ENCODE results near the gene MOGAT3.
"Not testable (repeated sequence)": the region's sequence is repeated elsewhere in the genome, so short reads cannot be mapped to it uniquely, and the experiment has no call there.

MOGAT3 gene

GRCh38 chr7:101203740-101204738 lies 3.2 kb upstream of the MOGAT3 start:
- DNase-seq (ENCODE audit: low read depth) = not testable (repeated sequence)

GRCh38 chr7:101202603-101202918 lies 1.7 kb upstream of the MOGAT3 start:
- no peak for DNase-seq (ENCODE audit: low read depth)

GRCh38 chr7:101201695-101202602 lies 1.1 kb upstream of the MOGAT3 start:
- DNase-seq (ENCODE audit: low read depth) = no peak

GRCh38 chr7:101200504-101200861 lies 353 bp downstream of the MOGAT3 start:
- DNase-seq (ENCODE audit: low read depth) = no peak

- DNase-seq (ENCODE audit: low read depth) = not testable (repeated sequence)
These were observed 1.3 kb downstream of the MOGAT3 start for GRCh38 chr7:101199522-101199921.

GRCh38 chr7:101198476-101198875 lies 2.4 kb downstream of the MOGAT3 start:
- DNase-seq (ENCODE audit: low read depth) = no peak

- DNase-seq (ENCODE audit: low read depth) = no peak
These were observed 2.8 kb downstream of the MOGAT3 start for GRCh38 chr7:101197991-101198390.

- no peak for DNase-seq (ENCODE audit: low read depth)
These were observed 5.0 kb downstream of the MOGAT3 start for GRCh38 chr7:101195884-101196283.

- no peak for DNase-seq (ENCODE audit: low read depth)
These were observed 11.7 kb downstream of the MOGAT3 start for GRCh38 chr7:101189109-101189508.

- no peak for DNase-seq (ENCODE audit: low read depth)
These were observed 13.9 kb downstream of the MOGAT3 start for GRCh38 chr7:101186844-101187428.

- no peak for DNase-seq (ENCODE audit: low read depth)
These were observed 14.6 kb downstream of the MOGAT3 start for GRCh38 chr7:101186194-101186593.

- DNase-seq (ENCODE audit: low read depth) = no peak
These were observed 15.5 kb downstream of the MOGAT3 start for GRCh38 chr7:101185258-101185839.

- no peak for DNase-seq (ENCODE audit: low read depth)
These were observed 20.6 kb downstream of the MOGAT3 start, which contains the start of gene NAT16 for GRCh38 chr7:101180130-101180755. TSS of gene NAT16 (minus strand) at chr7:101180293. CDS start at chr7:101174807, 5,486 bp downstream.

- DNase-seq (ENCODE audit: low read depth) = no peak
These were observed 21.1 kb downstream of the MOGAT3 start for GRCh38 chr7:101179713-101180112.

GRCh38 chr7:101179117-101179516 lies 21.7 kb downstream of the MOGAT3 start:
- DNase-seq (ENCODE audit: low read depth) = no peak

- no peak for DNase-seq (ENCODE audit: low read depth)
These were observed 23.2 kb downstream of the MOGAT3 start for GRCh38 chr7:101177644-101178043.

- no peak for DNase-seq (ENCODE audit: low read depth)
These were observed 25.2 kb downstream of the MOGAT3 start for GRCh38 chr7:101175664-101176063.

GRCh38 chr7:101174322-101174854 lies 26.4 kb downstream of the MOGAT3 start:
- DNase-seq (ENCODE audit: low read depth) = no peak

- peak; percentile 49 for DNase-seq (ENCODE audit: low read depth)
These were observed 27.0 kb downstream of the MOGAT3 start for GRCh38 chr7:101173752-101174244.

GRCh38 chr7:101172854-101173751 lies 27.7 kb downstream of the MOGAT3 start:
- DNase-seq (ENCODE audit: low read depth) = no peak

All from stimulated activated CD8-positive, alpha-beta memory T cell treated with anti-CD3 and anti-CD28 coated beads, Interleukin-7, amount 100 ng/mL, for 24 hours (primary cell).